Fibroblast of skin of right biceps (primary cell): ENCODE data around the gene GPR68.
"Not testable (repeated sequence)": the region's sequence is repeated elsewhere in the genome, so short reads cannot be mapped to it uniquely, and the experiment has no call there.

Experiments
- DNase-seq: peaks from one replicate; pipeline ENCODE4 v3.0.0-alpha.2; 2013

Gene GPR68

DNA sequence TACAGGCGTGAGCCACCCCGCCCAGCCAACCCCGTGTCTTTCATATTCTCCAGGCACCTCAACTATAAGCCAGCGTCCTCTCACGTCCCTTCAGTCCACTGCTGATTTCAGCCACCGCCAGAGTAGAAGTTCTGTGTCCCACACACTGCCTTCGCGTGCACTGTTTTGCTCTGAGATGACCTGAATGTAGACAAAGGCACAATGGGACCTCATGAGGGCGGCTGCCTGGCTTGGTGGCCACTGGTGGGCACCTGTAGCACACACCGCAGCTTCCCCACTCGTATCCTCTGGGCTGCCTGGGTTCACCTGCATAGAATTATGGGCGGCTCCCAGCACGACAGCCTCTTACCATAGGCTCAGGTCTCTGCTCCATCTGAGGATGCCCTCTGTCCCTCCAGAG is 57.2 kb downstream of the GPR68 start:
- no peak for DNase-seq

DNA sequence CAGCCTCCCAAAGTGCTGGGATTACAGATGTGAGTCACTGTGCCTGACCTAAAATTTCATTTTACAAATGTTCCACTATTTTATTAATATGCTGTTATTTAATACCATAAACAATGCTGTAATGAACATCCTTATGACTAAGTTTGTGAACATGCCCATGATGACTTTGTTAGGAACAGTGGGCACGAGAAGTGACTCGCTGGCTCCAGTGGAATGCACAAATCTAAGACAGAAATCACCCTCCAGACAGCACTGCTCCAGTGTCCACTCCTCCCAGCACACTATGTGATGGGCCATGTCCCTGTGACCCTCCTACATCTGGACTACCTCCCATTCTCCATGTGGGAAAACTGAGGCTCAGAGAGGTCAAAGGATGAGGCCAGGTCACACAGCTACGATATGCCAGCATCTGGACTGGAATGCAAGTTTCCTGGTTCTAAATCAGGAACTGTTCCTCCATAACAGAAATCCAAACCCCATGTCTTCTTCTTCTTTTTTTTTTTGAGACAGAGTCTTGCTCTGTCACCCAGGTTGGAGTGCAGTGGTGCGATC is 57.9 kb downstream of the GPR68 start:
- peak; percentile 38 for DNase-seq

DNA sequence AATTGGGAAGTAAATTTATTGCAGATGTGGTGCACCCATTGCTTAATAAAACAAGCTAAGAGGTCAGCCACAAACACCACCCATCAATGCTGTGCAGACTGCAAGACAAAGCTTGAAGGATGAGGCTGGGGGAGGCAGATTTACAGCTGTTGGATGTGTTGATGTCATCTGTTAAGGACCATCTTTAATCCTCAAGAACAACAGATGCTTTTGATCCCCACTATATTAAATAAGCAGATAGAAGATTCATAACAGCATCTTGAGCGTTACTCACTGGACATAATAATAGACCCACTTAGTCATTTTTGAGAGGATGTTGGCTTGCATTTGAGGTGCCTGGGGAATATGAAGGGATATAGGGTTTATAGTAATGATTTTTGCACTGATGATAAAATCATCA is 58.8 kb downstream of the GPR68 start:
- peak; percentile 32 for DNase-seq

DNA sequence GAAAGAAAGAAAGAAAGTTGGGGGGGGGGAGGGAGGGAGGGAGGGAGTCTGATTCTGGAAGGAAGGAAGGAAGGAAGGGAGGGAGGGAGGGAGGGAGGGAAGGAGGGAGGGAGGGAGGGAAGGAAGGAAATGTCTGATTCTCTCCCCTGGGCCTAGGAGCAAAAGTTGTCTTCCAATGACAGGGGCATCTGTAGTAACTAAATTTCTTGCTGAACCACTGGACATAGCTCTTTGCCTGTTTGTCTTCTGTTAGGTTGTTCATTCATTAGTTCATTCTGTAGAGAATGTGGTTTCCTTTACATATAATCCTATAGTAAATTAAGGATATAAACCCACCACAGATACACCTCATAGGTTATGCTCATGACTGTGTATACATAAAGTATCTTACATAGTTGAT is 59.9 kb downstream of the GPR68 start:
- DNase-seq = no peak

DNA sequence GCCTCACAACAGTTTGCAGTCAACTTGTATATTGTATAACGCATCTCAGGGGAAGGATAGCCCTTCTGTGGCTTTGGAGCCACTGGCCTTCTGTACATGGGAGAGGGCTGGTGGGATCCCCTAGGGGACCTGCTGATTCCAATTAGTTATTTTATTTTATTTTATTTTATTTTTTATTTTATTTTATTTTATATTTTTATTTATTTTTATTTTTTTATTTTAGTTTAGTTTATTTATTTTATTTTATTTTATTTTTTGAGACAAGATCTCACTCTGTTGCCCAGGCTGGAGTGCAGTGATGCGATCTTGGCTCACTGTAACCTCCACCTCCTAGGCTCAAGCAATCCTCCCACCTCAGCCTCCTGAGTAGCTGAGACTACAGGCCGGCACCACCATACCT is 61.8 kb downstream of the GPR68 start:
- DNase-seq = not testable (repeated sequence)
